ENCODE measurements around the gene HPCAL1.

The HPCAL1 gene

Small RNAs within 50 kb of the gene (small RNA-seq; reads per million reads assigned to genes)
- gene RF00432 = 0 reads per million in 2 experiments
- 0 reads per million in 2 experiments for gene RN7SL66P
- gene SNORA80B = 3.9 to 25.1 reads per million in 2 experiments

All from SK-N-DZ (cell line).